Measurements from ENCODE around the gene SEMA3G.
A peak's percentile ranks its signal among the peaks of the same experiment; 100 is the strongest.

SEMA3G gene

DNA sequence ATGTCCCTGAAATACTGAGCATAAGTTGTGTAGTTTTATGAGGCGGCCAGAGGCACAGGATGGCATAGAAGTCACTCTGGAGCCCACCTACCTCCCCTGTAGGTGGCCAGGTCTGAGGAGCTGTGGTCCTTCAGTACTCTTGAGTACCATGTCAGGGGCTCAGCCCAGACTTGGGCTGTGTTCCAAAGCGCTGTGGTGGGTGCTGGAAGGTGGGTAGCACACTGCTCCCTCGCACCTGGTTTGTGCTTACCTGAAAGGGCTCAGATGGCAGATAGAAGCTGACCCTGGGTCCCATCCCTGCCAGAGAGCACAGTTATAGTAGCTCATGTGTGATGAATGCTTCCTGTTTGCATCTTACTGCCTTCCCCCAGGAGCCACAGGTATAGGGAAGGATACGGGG, 26.0 kb upstream of the SEMA3G start:
- DNase-seq, result no peak
- Histone ChIP-seq H3K4me1 (ENCODE audit: control extremely low read depth in 1 of 4, control insufficient read depth in 4 of 4, insufficient read depth in 4 of 4, low read length in 3 of 4) (peaks cover 0 to 14% (median 0%) of the 10 kb centered on the region in 4 experiments), H3K27ac (ENCODE audit: insufficient read depth in 1 of 2, low read depth in 1 of 2, low read length in 2 of 2, poor library complexity in 1 of 2, severe bottlenecking in 2 of 2) (no peak overlapping the region), H3K9me3 (ENCODE audit: control extremely low read depth in 1 of 5, control insufficient read depth in 4 of 5, insufficient read depth in 2 of 5, low read depth in 1 of 5, low read length in 4 of 5) (no peaks in the 10 kb centered on the region), H3K36me3 (ENCODE audit: control insufficient read depth in 4 of 4, insufficient read depth in 4 of 4, low read length in 3 of 4) (peaks cover 8 to 61% (median 48%) of the 10 kb centered on the region in 4 experiments), H3K27me3 (replicated peaks in 2 of 5; ENCODE audit: control insufficient read depth in 4 of 5, insufficient read depth in 5 of 5, low read length in 4 of 5) (no peaks in the 10 kb centered on the region), H3K4me3 (ENCODE audit: control insufficient read depth in 1 of 7, extremely low read depth in 1 of 7, insufficient read depth in 4 of 7, low read depth in 2 of 7, low read length in 6 of 7) (no peak overlapping the region)
- ChIA-PET CTCF (interaction anchor here (1.0 to 9.5 kb wide), 15 partner anchors 11 to 95 kb away, joined by 3 to 65 read pairs (median 5); partner anchors contain the start of genes SEMA3G, STAB1, TNNC1 and UQCC5), POLR2A (interaction anchor here (0.5 kb wide), 1 partner anchor 72 kb away, joined by 3 read pairs; no protein-coding TSS in a partner anchor)
- WGBS (ENCODE audit: insufficient coverage), result 100% methylated on average over 2 of the region's 4 CpGs

DNA sequence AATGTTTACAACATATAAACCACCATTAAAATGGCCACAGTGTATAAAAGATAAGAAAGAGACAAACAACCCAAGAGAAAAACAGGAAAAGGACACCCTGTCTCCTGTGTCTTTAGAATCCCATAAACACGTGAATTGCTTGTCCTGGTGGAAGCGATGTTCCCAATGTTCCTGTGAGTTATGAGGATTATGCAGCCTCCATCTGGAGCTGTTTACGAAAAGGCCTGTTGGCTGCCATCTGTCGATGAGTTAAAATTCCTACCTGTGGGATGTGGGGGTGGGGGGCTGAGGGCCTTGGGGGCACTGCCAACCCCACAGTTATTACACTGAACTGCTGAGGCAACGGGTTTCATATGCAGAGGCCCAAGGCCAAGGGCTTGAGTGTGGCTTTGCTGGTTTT, 24.1 kb upstream of the SEMA3G start:
- Histone ChIP-seq H3K27ac (ENCODE audit: insufficient read depth in 1 of 2, low read depth in 1 of 2, low read length in 2 of 2, poor library complexity in 1 of 2, severe bottlenecking in 2 of 2) (no peak overlapping the region), H3K4me3 (ENCODE audit: control insufficient read depth in 1 of 7, extremely low read depth in 1 of 7, insufficient read depth in 4 of 7, low read depth in 2 of 7, low read length in 6 of 7) (no peak overlapping the region), H3K9me3 (ENCODE audit: control extremely low read depth in 1 of 5, control insufficient read depth in 4 of 5, insufficient read depth in 2 of 5, low read depth in 1 of 5, low read length in 4 of 5) (no peaks in the 10 kb centered on the region), H3K36me3 (ENCODE audit: control insufficient read depth in 4 of 4, insufficient read depth in 4 of 4, low read length in 3 of 4) (peaks cover 7 to 55% (median 38%) of the 10 kb centered on the region in 4 experiments), H3K4me1 (ENCODE audit: control extremely low read depth in 1 of 4, control insufficient read depth in 4 of 4, insufficient read depth in 4 of 4, low read length in 3 of 4) (peaks cover 0 to 14% (median 0%) of the 10 kb centered on the region in 4 experiments), H3K27me3 (replicated peaks in 2 of 5; ENCODE audit: control insufficient read depth in 4 of 5, insufficient read depth in 5 of 5, low read length in 4 of 5) (no peaks in the 10 kb centered on the region)
- CTCF ChIA-PET, result interaction anchor here (2.7 to 9.5 kb wide), 6 partner anchors 9 to 93 kb away, joined by 8 to 65 read pairs (median 44); partner anchors contain the start of genes SEMA3G and STAB1
- 100% methylated on average over 3 of the region's 5 CpGs for WGBS (ENCODE audit: insufficient coverage)
- DNase-seq, result no peak
- POLR2A ChIA-PET, result interaction anchor here (0.6 kb wide), 1 partner anchor 189 kb away, joined by 14 read pairs; no protein-coding TSS in a partner anchor

DNA sequence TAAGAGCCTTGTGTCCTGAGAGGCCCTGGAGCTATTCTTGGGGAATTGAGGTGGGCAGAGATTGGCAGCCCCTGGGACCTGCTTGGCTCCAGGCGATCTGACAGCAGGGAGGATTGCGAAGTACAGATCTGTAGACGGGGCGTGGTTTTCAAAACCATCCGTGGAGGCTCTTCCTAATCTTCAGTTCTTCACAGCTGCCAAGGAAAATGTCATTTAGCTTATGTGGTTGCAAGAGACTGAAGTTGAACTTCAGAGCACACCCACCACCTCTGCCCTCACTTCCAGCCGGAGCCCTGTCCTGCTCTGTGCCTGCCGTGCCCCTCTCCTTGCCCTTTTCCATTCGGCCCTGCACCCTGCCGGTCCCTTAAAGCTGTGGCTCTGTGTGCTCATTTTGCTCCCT, 23.4 kb upstream of the SEMA3G start:
- Histone ChIP-seq H3K36me3 (ENCODE audit: control insufficient read depth in 4 of 4, insufficient read depth in 4 of 4, low read length in 3 of 4) (peaks cover 8 to 50% (median 31%) of the 10 kb centered on the region in 4 experiments), H3K27ac (ENCODE audit: insufficient read depth in 1 of 2, low read depth in 1 of 2, low read length in 2 of 2, poor library complexity in 1 of 2, severe bottlenecking in 2 of 2) (no peak overlapping the region), H3K4me1 (ENCODE audit: control extremely low read depth in 1 of 4, control insufficient read depth in 4 of 4, insufficient read depth in 4 of 4, low read length in 3 of 4) (peaks cover 0 to 14% (median 0%) of the 10 kb centered on the region in 4 experiments), H3K4me3 (ENCODE audit: control insufficient read depth in 1 of 7, extremely low read depth in 1 of 7, insufficient read depth in 4 of 7, low read depth in 2 of 7, low read length in 6 of 7) (no peak overlapping the region), H3K27me3 (replicated peaks in 2 of 5; ENCODE audit: control insufficient read depth in 4 of 5, insufficient read depth in 5 of 5, low read length in 4 of 5) (no peaks in the 10 kb centered on the region), H3K9me3 (ENCODE audit: control extremely low read depth in 1 of 5, control insufficient read depth in 4 of 5, insufficient read depth in 2 of 5, low read depth in 1 of 5, low read length in 4 of 5) (no peaks in the 10 kb centered on the region)
- ChIA-PET CTCF (interaction anchor here (0.8 to 9.5 kb wide), 6 partner anchors 9 to 102 kb away, joined by 3 to 65 read pairs (median 44); partner anchors contain the start of genes SEMA3G and STAB1), POLR2A (no interaction called here)
- 86% methylated on average over 4 of the region's 9 CpGs for WGBS (ENCODE audit: insufficient coverage)
- DNase-seq, result no peak

DNA sequence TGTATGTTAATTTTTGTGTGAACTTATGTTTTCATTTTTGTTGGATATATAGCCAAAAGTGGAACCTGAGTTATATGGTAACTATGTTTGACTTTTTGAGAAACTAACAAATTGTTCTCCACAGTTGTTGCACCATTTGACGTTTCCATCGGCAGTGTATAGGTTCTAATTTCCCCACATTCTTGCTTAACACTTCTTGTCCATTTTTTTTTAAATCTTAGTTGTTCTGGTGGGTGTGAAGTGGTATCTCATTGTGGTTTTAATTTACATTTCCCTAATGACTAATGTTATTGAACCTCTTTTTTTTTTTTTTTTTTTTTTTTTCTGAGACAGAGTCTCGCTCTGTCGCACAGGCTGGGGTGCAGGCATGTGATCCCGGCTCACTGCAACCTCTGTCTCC, 18.5 kb upstream of the SEMA3G start:
- Histone ChIP-seq H3K27me3 (replicated peaks in 2 of 5; ENCODE audit: control insufficient read depth in 4 of 5, insufficient read depth in 5 of 5, low read length in 4 of 5) (no peaks in the 10 kb centered on the region), H3K36me3 (ENCODE audit: control insufficient read depth in 4 of 4, insufficient read depth in 4 of 4, low read length in 3 of 4) (peaks cover 15 to 57% (median 31%) of the 10 kb centered on the region in 4 experiments)
- CTCF ChIA-PET, result interaction anchor here (1.7 to 7.3 kb wide), 2 partner anchors 7 to 15 kb away, joined by 6 to 61 read pairs; no protein-coding TSS in a partner anchor

DNA sequence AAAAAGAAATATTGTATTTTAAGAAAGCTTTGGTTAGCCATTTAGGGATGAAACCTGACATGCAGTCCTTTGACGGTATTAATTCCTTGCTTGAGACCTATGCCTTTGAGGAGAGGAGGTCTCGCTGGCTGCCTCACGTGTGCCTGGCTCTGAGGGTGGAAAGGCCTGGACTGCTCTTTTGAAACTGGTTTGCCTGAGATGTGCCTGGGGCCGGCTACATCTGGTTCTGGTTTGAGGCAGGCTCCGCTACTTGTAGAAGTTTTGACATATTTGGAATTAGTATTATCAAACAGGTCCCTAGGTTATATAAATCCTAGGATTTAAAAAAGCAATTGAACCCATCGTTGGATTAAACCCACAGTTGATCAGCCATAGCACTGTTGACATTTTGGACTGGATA, 17.0 kb upstream of the SEMA3G start:
- H3K27me3 ChIP-seq (replicated peaks in 2 of 5; ENCODE audit: control insufficient read depth in 4 of 5, insufficient read depth in 5 of 5, low read length in 4 of 5), result no peaks in the 10 kb centered on the region
- ChIA-PET CTCF (interaction anchor here (1.2 to 7.3 kb wide), 3 partner anchors 8 to 50 kb away, joined by 5 to 61 read pairs (median 6); no protein-coding TSS in a partner anchor), POLR2A (no interaction called here)
- H3K27ac ChIP-seq (ENCODE audit: insufficient read depth in 1 of 2, low read depth in 1 of 2, low read length in 2 of 2, poor library complexity in 1 of 2, severe bottlenecking in 2 of 2), result no peak overlapping the region
- H3K36me3 ChIP-seq (ENCODE audit: control insufficient read depth in 4 of 4, insufficient read depth in 4 of 4, low read length in 3 of 4), result peaks cover 15 to 60% (median 37%) of the 10 kb centered on the region in 4 experiments
- WGBS (ENCODE audit: insufficient coverage), result 100% methylated on average over 4 of the region's 6 CpGs
- peaks cover 0 to 9% (median 2%) of the 10 kb centered on the region in 4 experiments for H3K4me1 ChIP-seq (ENCODE audit: control extremely low read depth in 1 of 4, control insufficient read depth in 4 of 4, insufficient read depth in 4 of 4, low read length in 3 of 4)
- H3K9me3 ChIP-seq (ENCODE audit: control extremely low read depth in 1 of 5, control insufficient read depth in 4 of 5, insufficient read depth in 2 of 5, low read depth in 1 of 5, low read length in 4 of 5), result no peaks in the 10 kb centered on the region
- DNase-seq, result no peak
- H3K4me3 ChIP-seq (ENCODE audit: control insufficient read depth in 1 of 7, extremely low read depth in 1 of 7, insufficient read depth in 4 of 7, low read depth in 2 of 7, low read length in 6 of 7), result no peak overlapping the region

More for the DNA sequence above, 18.5 kb upstream of the SEMA3G start:
- H3K4me1 ChIP-seq (ENCODE audit: control extremely low read depth in 1 of 4, control insufficient read depth in 4 of 4, insufficient read depth in 4 of 4, low read length in 3 of 4), result peaks cover 0 to 3% (median 0%) of the 10 kb centered on the region in 4 experiments
- H3K9me3 ChIP-seq (ENCODE audit: control extremely low read depth in 1 of 5, control insufficient read depth in 4 of 5, insufficient read depth in 2 of 5, low read depth in 1 of 5, low read length in 4 of 5), result no peaks in the 10 kb centered on the region
- H3K4me3 ChIP-seq (ENCODE audit: control insufficient read depth in 1 of 7, extremely low read depth in 1 of 7, insufficient read depth in 4 of 7, low read depth in 2 of 7, low read length in 6 of 7), result no peak overlapping the region
- POLR2A ChIA-PET, result no interaction called here
- 97% methylated on average over 3 of the region's 5 CpGs for WGBS (ENCODE audit: insufficient coverage)
- H3K27ac ChIP-seq (ENCODE audit: insufficient read depth in 1 of 2, low read depth in 1 of 2, low read length in 2 of 2, poor library complexity in 1 of 2, severe bottlenecking in 2 of 2), result no peak overlapping the region
- DNase-seq, result peak in 1 of 3 donors; percentile 14

DNA sequence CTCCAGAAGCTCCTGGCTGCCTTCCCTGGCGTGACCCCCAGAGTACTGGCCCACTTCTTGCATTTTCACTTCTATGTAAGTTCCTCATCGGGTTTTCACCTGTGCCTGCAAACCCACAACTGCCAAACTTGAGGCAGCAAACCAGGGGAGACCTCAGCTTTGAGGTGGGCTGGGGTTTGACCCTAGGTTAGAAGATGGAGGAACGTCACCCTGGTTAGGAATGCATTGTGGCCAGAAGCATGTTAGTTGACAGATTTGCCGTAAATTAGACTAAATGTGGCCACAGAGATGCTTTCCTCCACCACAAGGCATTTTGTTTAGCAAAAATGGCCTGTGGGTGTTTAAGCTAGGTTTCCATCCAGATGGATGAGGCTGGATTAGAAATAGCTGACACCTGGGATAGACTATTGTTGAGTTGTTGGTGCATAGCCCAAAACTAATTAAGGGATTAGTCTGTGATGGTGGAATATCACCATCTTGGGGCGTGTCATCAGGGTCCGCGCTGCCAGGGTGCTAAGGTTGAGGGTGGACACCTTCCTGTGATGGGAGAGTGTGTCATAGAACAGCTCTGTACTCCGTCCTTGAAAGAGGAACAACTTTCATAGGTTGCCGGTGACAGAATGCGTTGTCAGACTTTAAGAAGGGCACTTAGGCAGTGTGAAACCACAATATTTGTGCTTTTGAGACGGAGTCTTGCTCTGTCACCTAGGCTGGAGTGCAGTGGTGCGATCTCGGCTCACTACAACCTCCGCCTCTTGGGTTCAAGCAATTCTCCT, 14.1 kb upstream of the SEMA3G start:
- POLR2A ChIA-PET, result no interaction called here
- H3K36me3 ChIP-seq (ENCODE audit: control insufficient read depth in 4 of 4, insufficient read depth in 4 of 4, low read length in 3 of 4), result peaks cover 13 to 47% (median 28%) of the 10 kb centered on the region in 4 experiments
- no peak overlapping the region for H3K4me3 ChIP-seq (ENCODE audit: control insufficient read depth in 1 of 7, extremely low read depth in 1 of 7, insufficient read depth in 4 of 7, low read depth in 2 of 7, low read length in 6 of 7)
- H3K4me1 ChIP-seq (ENCODE audit: control extremely low read depth in 1 of 4, control insufficient read depth in 4 of 4, insufficient read depth in 4 of 4, low read length in 3 of 4), result peaks cover 0 to 25% (median 23%) of the 10 kb centered on the region in 4 experiments
- CTCF ChIA-PET, result interaction anchor here (0.9 to 7.3 kb wide), 6 partner anchors 11 to 168 kb away, joined by 3 to 61 read pairs (median 4); no protein-coding TSS in a partner anchor
- no peak for DNase-seq
- no peaks in the 10 kb centered on the region for H3K9me3 ChIP-seq (ENCODE audit: control extremely low read depth in 1 of 5, control insufficient read depth in 4 of 5, insufficient read depth in 2 of 5, low read depth in 1 of 5, low read length in 4 of 5)
- WGBS (ENCODE audit: insufficient coverage), result 100% methylated on average over 5 of the region's 14 CpGs
- H3K27ac ChIP-seq (ENCODE audit: insufficient read depth in 1 of 2, low read depth in 1 of 2, low read length in 2 of 2, poor library complexity in 1 of 2, severe bottlenecking in 2 of 2), result no peak overlapping the region
- no peaks in the 10 kb centered on the region for H3K27me3 ChIP-seq (replicated peaks in 2 of 5; ENCODE audit: control insufficient read depth in 4 of 5, insufficient read depth in 5 of 5, low read length in 4 of 5)
